DOHH2 (cell line): ENCODE results near the gene DFFA.

ENCODE experiments used
- H3F3A ChIP-seq: fragments of 200-600 bp; sonication (generic), shearing (Covaris generic); 2 replicates; pipeline ENCODE4 v1.6.0; 2016; ENCODE audit warnings: antibody characterized with exemption, mild to moderate bottlenecking; ENCODE audit not compliant: control insufficient read depth, insufficient read depth
- H3K27ac ChIP-seq: fragments of 200-600 bp; sonication (generic); 2 replicates; pipeline ENCODE4 v1.5.1; 2014; ENCODE audit warnings: low read depth, mild to moderate bottlenecking, low read length, moderate library complexity
- H3K27me3 ChIP-seq: fragments of 200-600 bp; sonication (generic); 2 replicates; pipeline ENCODE4 v1.6.1; 2014; ENCODE audit warnings: mild to moderate bottlenecking, low read length, mixed read lengths; ENCODE audit not compliant: control insufficient read depth
- H3K36me3 ChIP-seq: fragments of 200-600 bp; sonication (generic); 2 replicates; pipeline ENCODE4 v1.6.1; 2014; ENCODE audit warnings: mild to moderate bottlenecking, low read length, moderate library complexity, mixed read lengths; ENCODE audit not compliant: control insufficient read depth
- H3K4me1 ChIP-seq: fragments of 200-600 bp; sonication (generic); 2 replicates; pipeline ENCODE4 v1.6.1; 2014; ENCODE audit warnings: mild to moderate bottlenecking, low read length, mixed read lengths; ENCODE audit not compliant: control insufficient read depth
- H3K4me2 ChIP-seq: fragments of 200-600 bp; sonication (generic); 2 replicates; pipeline ENCODE4 v1.6.0; 2014; ENCODE audit warnings: mild to moderate bottlenecking, low read length, moderate library complexity
- H3K4me3 ChIP-seq: fragments of 200-600 bp; sonication (generic); 2 replicates; pipeline ENCODE4 v1.5.1; 2014; ENCODE audit warnings: mild to moderate bottlenecking, low read length, mixed read lengths
- H3K79me2 ChIP-seq: fragments of 200-600 bp; sonication (generic); 2 replicates; pipeline ENCODE4 v1.6.1; 2014; ENCODE audit warnings: mild to moderate bottlenecking, low read length, mixed read lengths; ENCODE audit not compliant: control insufficient read depth
- H3K9me2 ChIP-seq: fragments of 200-600 bp; sonication (generic); replicated peaks from 2 replicates; pipeline ENCODE4 v1.6.1; 2014; ENCODE audit warnings: mild to moderate bottlenecking, low read length, mixed read lengths; ENCODE audit not compliant: control insufficient read depth
- H3K9me3 ChIP-seq: fragments of 200-600 bp; sonication (generic); 2 replicates; pipeline ENCODE4 v1.6.1; 2014; ENCODE audit warnings: antibody characterized with exemption, low read length, mixed read lengths; ENCODE audit not compliant: control insufficient read depth, insufficient read depth
- H4K20me1 ChIP-seq: fragments of 200-600 bp; sonication (generic); 2 replicates; pipeline ENCODE4 v1.6.0; 2014; ENCODE audit warnings: low read depth, mild to moderate bottlenecking, antibody characterized with exemption, low read length, moderate library complexity; ENCODE audit not compliant: control insufficient read depth, insufficient read depth
- EZH2phosphoT487 ChIP-seq: fragments of 200-600 bp; sonication (generic); IDR thresholded peaks from 2 replicates; pipeline ENCODE4 v1.6.1; 2017; ENCODE audit warnings: borderline replicate concordance, mild to moderate bottlenecking, antibody characterized with exemption, low read length, moderate library complexity, mixed read lengths
- TF ChIP-seq, protein P1 (sequence below): fragments of 200-600 bp; sonication (generic); IDR thresholded peaks from one replicate; pipeline ENCODE4 v1.5.1; 2014; ENCODE audit warnings: antibody characterized with exemption, mild to moderate bottlenecking, low read depth, low read length; ENCODE audit not compliant: poor library complexity, severe bottlenecking

The DFFA gene

DNA sequence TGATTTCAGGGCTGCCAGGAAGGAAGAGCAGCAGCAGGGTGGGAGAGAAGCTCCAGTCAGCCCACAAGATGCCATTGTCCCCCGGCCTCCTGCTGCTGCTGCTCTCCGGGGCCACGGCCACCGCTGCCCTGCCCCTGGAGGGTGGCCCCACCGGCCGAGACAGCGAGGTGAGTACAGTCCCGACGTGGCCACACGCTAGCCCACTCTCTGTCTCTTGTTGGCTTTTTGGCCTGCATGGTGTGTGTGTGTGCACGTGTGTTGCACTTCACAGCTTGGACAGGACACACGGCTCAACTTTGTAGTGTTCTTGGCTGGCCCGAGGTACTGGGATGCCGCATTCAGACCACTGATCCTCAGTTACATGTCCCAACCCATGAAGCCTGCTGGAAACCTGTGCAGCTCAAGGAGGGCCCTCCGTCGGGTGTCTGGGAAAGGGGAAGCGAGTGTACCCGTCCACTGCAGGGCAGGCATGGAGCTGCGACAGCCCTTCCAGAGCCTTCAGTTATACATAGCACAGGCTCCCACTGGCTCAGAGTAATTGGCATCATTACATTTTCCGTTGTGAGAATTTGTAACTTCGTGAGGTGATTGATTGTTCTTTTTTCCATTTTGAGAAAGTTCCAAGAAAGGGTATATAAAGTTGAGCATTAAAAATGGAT lies 22.0 kb downstream of the DFFA start:
- Histone ChIP-seq H3K27me3 (no peaks in the 10 kb centered on the region), H3K9me2 (no peaks in the 10 kb centered on the region), H3K4me2 (no peak overlapping the region), H3K4me1 (no peaks in the 10 kb centered on the region), H3K36me3 (no peaks in the 10 kb centered on the region), H3K79me2 (no peaks in the 10 kb centered on the region), H3K4me3 (no peak overlapping the region), H3K9me3 (no peaks in the 10 kb centered on the region), H4K20me1 (no peaks in the 10 kb centered on the region), H3K27ac (no peak overlapping the region), H3F3A (peaks cover 7% of the 10 kb centered on the region)
- TF ChIP-seq EZH2phosphoT487, result no peak
- TF ChIP-seq, protein P1, sequence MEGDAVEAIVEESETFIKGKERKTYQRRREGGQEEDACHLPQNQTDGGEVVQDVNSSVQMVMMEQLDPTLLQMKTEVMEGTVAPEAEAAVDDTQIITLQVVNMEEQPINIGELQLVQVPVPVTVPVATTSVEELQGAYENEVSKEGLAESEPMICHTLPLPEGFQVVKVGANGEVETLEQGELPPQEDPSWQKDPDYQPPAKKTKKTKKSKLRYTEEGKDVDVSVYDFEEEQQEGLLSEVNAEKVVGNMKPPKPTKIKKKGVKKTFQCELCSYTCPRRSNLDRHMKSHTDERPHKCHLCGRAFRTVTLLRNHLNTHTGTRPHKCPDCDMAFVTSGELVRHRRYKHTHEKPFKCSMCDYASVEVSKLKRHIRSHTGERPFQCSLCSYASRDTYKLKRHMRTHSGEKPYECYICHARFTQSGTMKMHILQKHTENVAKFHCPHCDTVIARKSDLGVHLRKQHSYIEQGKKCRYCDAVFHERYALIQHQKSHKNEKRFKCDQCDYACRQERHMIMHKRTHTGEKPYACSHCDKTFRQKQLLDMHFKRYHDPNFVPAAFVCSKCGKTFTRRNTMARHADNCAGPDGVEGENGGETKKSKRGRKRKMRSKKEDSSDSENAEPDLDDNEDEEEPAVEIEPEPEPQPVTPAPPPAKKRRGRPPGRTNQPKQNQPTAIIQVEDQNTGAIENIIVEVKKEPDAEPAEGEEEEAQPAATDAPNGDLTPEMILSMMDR, result no peak

DNA sequence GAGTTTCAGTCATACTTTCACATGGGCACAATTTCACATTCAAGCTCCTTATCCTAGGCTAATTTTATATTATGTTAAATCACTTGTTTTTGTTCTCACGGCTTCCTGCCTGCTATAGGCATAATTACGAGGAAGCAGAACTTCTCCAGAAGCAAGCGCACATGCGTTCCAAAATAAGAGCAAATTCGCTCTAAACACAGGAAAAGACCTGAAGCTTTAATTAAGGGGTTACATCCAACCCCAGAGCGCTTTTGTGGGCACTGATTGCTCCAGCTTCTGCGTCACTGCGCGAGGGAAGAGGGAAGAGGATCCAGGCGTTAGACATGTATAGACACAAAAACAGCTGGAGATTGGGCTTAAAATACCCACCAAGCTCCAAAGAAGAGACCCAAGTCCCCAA lies 22.6 kb downstream of the DFFA start, which contains the start of gene CORT:
Gene CORT, plus strand, starts transcription at position 281 of the 400 bp plus-strand sequence. CDS start 193 bp downstream, outside the sequence.
- no peak within 1 kb of the TSS for H3K27ac ChIP-seq
- no peak within 1 kb of the TSS for H3K4me3 ChIP-seq
- H3K79me2 ChIP-seq, result no peaks in the 10 kb centered on the region
- H3K4me2 ChIP-seq, result no peak within 1 kb of the TSS
- H3K9me2 ChIP-seq, result no peaks in the 10 kb centered on the region
- H3K9me3 ChIP-seq, result no peaks in the 10 kb centered on the region
- no peaks in the 10 kb centered on the region for H3K27me3 ChIP-seq
- H3K36me3 ChIP-seq, result peaks cover 2% of the 10 kb centered on the region
- no peak for TF ChIP-seq EZH2phosphoT487
- TF ChIP-seq, protein P1, result no peak
- H3K4me1 ChIP-seq, result no peaks in the 10 kb centered on the region
- peaks cover 7% of the 10 kb centered on the region for H3F3A ChIP-seq
- no peaks in the 10 kb centered on the region for H4K20me1 ChIP-seq

DNA sequence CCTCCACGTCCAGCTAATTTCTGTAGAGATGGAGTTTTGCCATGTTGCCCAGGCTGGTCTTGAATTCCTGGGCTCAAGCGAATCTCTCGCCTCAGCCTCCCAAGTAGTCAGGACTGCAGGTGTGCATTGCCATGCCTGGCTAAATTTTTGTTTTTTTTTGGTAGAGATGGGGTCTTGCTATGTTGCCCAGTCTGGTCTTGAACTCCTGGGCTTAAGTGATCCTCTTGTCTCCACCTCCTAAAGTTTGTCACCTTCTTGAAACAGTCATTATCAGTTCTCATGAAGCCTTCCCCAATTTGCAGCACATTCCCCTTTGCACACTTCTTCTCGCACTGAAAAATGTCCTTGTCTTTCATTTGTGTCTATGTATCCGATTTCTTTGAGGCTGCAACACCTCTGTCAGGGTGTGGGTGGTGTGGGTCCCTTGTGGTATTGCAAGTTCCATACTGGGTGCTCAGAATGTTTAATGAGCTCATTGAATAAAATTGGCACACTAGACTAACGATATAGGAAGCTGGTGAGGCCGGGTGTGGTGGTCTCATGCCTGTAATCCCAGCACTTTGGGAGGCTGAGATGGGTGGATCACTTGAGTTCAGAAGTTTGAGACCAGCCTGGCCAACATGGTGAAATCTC lies 25.4 kb downstream of the DFFA start:
- Histone ChIP-seq H3K4me3 (no peak overlapping the region), H3K9me3 (no peaks in the 10 kb centered on the region), H3K36me3 (peaks cover 7% of the 10 kb centered on the region), H3F3A (peaks cover 9% of the 10 kb centered on the region), H3K9me2 (no peaks in the 10 kb centered on the region), H3K4me2 (no peak overlapping the region), H3K27me3 (no peaks in the 10 kb centered on the region), H3K79me2 (no peaks in the 10 kb centered on the region), H4K20me1 (no peaks in the 10 kb centered on the region), H3K4me1 (no peaks in the 10 kb centered on the region), H3K27ac (no peak overlapping the region)
- TF ChIP-seq, protein P1, result no peak
- TF ChIP-seq EZH2phosphoT487, result no peak
